ENCODE data around the gene JAKMIP1. TPM values are rescaled to one million over a fixed set of nuclear protein-coding genes. Genes with fewer than 3 reads are reported as not detected.

JAKMIP1 gene
- total RNA-seq, 1 experiment from 2014 or later = not detected

DNA sequence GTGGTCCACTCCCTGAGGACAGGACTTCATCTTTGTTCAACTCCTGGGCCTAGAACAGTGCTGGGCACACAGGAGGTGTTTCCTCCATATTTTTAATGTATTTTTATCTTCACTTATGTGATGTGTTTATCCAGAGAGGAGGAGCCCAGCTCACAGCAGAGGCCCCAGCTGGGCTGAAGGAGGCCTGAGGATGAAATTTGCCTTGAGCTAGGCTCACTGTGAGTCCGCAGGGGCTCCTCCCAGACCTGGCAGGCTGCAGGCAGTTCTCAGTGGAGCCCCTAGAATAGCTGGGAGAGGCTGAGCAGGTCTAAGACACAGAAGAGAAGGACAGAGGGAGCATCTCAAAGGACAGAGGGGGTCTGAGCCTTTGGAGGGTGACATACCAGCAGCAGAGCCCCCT, 208.9 kb downstream of the JAKMIP1 start:
- Mint-ChIP-seq H3K9me3 (ENCODE audit: low read depth, unreplicated experiment) (no peaks in the 10 kb centered on the region), H3K4me3 (ENCODE audit: low read depth, unreplicated experiment) (no peak overlapping the region), H3K27ac (ENCODE audit: unreplicated experiment) (no peak overlapping the region), H3K27me3 (ENCODE audit: unreplicated experiment) (peaks cover 30% of the 10 kb centered on the region), H3K36me3 (ENCODE audit: insufficient read depth, unreplicated experiment) (no peaks in the 10 kb centered on the region), H3K4me1 (ENCODE audit: low read depth, unreplicated experiment) (no peaks in the 10 kb centered on the region)
- TF ChIP-seq, protein P1, sequence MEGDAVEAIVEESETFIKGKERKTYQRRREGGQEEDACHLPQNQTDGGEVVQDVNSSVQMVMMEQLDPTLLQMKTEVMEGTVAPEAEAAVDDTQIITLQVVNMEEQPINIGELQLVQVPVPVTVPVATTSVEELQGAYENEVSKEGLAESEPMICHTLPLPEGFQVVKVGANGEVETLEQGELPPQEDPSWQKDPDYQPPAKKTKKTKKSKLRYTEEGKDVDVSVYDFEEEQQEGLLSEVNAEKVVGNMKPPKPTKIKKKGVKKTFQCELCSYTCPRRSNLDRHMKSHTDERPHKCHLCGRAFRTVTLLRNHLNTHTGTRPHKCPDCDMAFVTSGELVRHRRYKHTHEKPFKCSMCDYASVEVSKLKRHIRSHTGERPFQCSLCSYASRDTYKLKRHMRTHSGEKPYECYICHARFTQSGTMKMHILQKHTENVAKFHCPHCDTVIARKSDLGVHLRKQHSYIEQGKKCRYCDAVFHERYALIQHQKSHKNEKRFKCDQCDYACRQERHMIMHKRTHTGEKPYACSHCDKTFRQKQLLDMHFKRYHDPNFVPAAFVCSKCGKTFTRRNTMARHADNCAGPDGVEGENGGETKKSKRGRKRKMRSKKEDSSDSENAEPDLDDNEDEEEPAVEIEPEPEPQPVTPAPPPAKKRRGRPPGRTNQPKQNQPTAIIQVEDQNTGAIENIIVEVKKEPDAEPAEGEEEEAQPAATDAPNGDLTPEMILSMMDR (IDR thresholded peaks at IDR 0.05; ENCODE audit: unreplicated experiment) = no peak
- CTCF ChIA-PET = no interaction called here
- intact Hi-C loops (cut with micrococcal nuclease; ENCODE audit: unreplicated experiment) = no loop called here
- BruUV-seq (replicated peaks) = no TSS peak
- DNase-seq = no peak

DNA sequence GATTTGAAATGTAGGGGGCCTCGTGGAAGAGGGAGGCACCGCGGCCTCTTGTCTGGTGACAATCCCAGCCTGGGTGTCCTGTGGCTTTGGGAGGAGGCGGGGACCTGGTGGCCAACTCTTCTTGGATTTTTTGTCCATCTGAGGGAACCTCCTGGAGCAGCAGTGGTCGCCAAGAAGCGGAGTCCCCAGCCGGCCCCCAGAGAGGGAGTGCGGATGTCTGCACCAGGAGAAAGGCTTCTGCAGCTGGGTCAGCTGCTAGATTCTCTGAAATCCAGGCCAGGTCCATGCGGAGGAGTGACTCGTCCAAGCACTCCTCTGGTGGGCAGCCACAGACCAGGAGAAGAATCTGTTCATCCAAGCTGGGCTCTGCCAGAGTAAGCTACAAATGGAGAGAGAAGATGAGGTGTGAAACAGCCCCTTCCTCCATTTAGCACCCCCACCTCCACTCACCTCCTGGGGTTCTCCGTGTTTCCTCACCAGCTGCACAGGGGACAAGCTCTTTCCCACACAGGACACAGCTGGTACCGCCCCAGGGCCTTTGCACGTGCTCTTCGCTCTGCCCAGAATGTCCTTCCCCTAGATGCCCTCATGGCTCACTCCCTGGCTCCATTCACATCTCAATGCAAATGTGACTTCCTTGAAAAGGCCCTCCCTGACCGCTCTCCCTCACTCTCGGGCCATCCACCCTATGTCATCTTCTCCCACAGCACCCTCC, 209.7 kb downstream of the JAKMIP1 start:
- no TSS peak for BruUV-seq (replicated peaks)
- TF ChIP-seq, protein P1 (IDR thresholded peaks at IDR 0.05; ENCODE audit: unreplicated experiment) = no peak
- Mint-ChIP-seq H3K27ac (ENCODE audit: unreplicated experiment) (no peak overlapping the region), H3K27me3 (ENCODE audit: unreplicated experiment) (peaks cover 23% of the 10 kb centered on the region), H3K4me1 (ENCODE audit: low read depth, unreplicated experiment) (no peaks in the 10 kb centered on the region), H3K4me3 (ENCODE audit: low read depth, unreplicated experiment) (no peak overlapping the region), H3K36me3 (ENCODE audit: insufficient read depth, unreplicated experiment) (no peaks in the 10 kb centered on the region), H3K9me3 (ENCODE audit: low read depth, unreplicated experiment) (no peaks in the 10 kb centered on the region)
- intact Hi-C loops (cut with micrococcal nuclease; ENCODE audit: unreplicated experiment) = no loop called here
- CTCF ChIA-PET = no interaction called here
- no peak for DNase-seq

DNA sequence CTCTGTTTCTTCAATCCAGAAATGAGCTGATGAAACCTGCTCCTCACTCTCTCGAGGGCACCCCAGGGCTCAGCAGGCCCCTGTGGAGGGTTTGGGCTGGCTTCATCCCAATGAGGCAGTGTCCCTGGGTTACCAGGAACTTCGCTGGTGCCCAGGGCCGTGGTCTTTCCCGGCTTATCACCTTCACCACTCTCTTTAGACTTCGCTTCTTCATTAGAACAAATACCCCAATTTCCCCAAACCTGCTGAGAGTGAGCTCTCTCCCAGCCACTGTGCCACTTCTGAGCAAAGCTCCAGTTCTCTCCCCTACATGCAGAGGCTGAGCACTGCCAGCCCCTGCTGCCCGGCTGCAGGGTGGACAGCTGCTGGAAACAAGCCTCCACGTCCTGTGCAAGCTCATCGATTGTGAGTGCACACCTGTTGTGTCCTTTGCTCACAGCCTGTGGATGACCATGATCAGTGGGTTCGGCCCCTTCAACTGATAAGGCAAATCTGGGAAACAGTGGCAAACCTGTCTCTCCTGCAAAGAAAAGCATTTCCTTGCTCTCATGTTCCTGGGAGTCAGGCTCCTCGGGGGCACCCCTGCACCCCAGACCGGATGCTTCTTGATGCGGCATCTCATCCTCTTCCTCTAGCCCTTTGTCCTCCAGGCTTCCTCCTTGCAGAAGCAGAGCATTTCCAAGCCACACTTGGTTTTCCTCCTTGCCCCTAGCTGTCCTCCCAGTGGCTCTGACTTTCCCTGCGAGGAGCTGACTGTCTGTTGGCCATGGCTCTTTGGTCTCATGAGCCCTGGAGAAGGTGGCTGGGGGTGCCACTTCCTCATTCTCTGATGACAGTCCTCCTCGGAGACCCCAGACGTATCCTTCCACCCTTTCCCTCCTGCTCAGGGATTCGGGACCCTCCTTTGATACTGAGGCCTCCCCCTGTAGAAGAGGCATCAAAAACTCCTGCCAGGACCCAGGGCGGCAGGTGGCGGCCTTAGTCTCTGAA, 210.8 kb downstream of the JAKMIP1 start:
- Mint-ChIP-seq H3K36me3 (ENCODE audit: insufficient read depth, unreplicated experiment) (no peaks in the 10 kb centered on the region), H3K27ac (ENCODE audit: unreplicated experiment) (no peak overlapping the region), H3K9me3 (ENCODE audit: low read depth, unreplicated experiment) (peaks cover 5% of the 10 kb centered on the region), H3K4me1 (ENCODE audit: low read depth, unreplicated experiment) (no peaks in the 10 kb centered on the region), H3K4me3 (ENCODE audit: low read depth, unreplicated experiment) (no peak overlapping the region), H3K27me3 (ENCODE audit: unreplicated experiment) (peaks cover 23% of the 10 kb centered on the region)
- no TSS peak for BruUV-seq (replicated peaks)
- TF ChIP-seq, protein P1 (IDR thresholded peaks at IDR 0.05; ENCODE audit: unreplicated experiment) = no peak
- CTCF ChIA-PET = no interaction called here
- no peak for DNase-seq
- intact Hi-C loops (cut with micrococcal nuclease; ENCODE audit: unreplicated experiment) = no loop called here

DNA sequence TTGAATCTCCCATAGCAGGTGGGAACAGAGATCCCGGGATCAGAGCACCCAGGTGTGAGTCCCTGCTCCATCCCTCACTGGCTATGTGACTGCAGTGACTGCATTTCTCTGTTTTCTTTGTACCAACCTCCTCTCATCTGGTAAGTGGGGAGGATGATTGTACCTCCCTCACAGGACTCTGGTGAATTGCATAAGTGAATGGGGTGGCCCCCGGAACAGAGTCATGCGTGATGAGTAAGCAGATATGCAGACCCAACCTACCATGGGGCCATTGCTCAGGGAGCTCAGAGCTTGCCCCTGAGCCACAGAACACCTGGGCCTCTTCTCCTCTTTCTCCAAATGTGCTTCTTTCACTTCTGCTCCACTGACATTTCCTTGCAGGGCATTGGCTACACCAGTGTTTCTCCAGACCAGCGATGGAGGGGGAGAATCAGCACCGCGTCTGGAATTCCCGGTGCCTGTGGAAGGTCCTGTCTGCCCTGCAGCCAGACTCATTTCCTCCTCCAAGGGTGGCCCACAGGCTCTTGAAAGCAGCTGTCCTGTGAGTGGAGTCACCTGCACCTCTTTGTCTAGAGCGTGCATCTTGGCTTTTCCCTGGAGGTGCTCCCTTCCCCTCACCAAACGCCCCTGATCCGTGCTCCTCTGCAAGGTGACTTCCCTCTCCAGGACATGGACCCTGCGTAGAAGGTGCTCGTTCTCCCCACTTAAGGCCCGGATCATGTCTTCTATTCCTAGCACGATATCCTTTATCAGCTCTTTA, 212.1 kb downstream of the JAKMIP1 start:
- CTCF ChIA-PET = no interaction called here
- no TSS peak for BruUV-seq (replicated peaks)
- peaks cover 23% of the 10 kb centered on the region for H3K27me3 Mint-ChIP-seq (ENCODE audit: unreplicated experiment)
- no peak overlapping the region for H3K4me3 Mint-ChIP-seq (ENCODE audit: low read depth, unreplicated experiment)
- H3K9me3 Mint-ChIP-seq (ENCODE audit: low read depth, unreplicated experiment) = peaks cover 8% of the 10 kb centered on the region
- intact Hi-C loops (cut with micrococcal nuclease; ENCODE audit: unreplicated experiment) = no loop called here
- TF ChIP-seq, protein P1 (IDR thresholded peaks at IDR 0.05; ENCODE audit: unreplicated experiment) = no peak
- no peak for DNase-seq
- no peaks in the 10 kb centered on the region for H3K4me1 Mint-ChIP-seq (ENCODE audit: low read depth, unreplicated experiment)
- H3K36me3 Mint-ChIP-seq (ENCODE audit: insufficient read depth, unreplicated experiment) = no peaks in the 10 kb centered on the region
- H3K27ac Mint-ChIP-seq (ENCODE audit: unreplicated experiment) = no peak overlapping the region

All from Calu3 (cell line).